MM.1S (cell line): ENCODE data around the gene FOXO6.

Source experiments
- EZH2 ChIP-seq: fragments of 300-600 bp; sonication (generic); optimal IDR thresholded peaks from 2 replicates; pipeline ENCODE3; 2017; ENCODE audit warnings: low read depth, mild to moderate bottlenecking, antibody characterized with exemption, low read length, mixed read lengths
- EZH2phosphoT487 ChIP-seq: fragments of 300-600 bp; sonication (generic); IDR thresholded peaks from 2 replicates; pipeline ENCODE4 v1.6.1; 2018; ENCODE audit warnings: antibody characterized with exemption, low read length
- TF ChIP-seq, protein P1 (sequence below): fragments of 300-600 bp; sonication (generic); IDR thresholded peaks from 2 replicates; pipeline ENCODE4 v1.5.1; 2016; ENCODE audit warnings: antibody characterized with exemption, low read length, mixed read lengths

DNA sequence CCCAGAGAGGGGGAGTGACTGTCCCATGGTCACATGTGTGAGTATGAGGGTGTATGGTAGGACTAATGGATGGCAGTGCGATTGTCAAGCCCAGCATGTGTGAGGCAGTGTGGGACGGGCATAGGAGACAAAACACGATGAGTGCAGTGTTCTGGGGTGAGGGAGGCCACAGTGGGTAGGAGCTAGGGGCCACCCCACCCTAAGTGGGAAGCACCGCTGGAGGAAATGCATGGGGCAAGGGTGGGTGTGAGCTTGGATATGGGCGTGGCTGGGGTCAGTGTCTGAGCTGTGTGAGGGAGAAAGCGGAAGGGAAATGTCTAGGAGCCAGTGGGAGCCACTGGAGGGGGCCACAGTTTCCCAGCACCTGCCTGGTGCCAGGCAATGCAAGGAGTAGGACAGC lies 56.5 kb downstream of the FOXO6 start:
- TF ChIP-seq, protein P1, sequence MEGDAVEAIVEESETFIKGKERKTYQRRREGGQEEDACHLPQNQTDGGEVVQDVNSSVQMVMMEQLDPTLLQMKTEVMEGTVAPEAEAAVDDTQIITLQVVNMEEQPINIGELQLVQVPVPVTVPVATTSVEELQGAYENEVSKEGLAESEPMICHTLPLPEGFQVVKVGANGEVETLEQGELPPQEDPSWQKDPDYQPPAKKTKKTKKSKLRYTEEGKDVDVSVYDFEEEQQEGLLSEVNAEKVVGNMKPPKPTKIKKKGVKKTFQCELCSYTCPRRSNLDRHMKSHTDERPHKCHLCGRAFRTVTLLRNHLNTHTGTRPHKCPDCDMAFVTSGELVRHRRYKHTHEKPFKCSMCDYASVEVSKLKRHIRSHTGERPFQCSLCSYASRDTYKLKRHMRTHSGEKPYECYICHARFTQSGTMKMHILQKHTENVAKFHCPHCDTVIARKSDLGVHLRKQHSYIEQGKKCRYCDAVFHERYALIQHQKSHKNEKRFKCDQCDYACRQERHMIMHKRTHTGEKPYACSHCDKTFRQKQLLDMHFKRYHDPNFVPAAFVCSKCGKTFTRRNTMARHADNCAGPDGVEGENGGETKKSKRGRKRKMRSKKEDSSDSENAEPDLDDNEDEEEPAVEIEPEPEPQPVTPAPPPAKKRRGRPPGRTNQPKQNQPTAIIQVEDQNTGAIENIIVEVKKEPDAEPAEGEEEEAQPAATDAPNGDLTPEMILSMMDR = no peak
- no peak for TF ChIP-seq EZH2
- TF ChIP-seq EZH2phosphoT487 = no peak
